Measurements from ENCODE around the gene WNK2.

Gene WNK2

DNA sequence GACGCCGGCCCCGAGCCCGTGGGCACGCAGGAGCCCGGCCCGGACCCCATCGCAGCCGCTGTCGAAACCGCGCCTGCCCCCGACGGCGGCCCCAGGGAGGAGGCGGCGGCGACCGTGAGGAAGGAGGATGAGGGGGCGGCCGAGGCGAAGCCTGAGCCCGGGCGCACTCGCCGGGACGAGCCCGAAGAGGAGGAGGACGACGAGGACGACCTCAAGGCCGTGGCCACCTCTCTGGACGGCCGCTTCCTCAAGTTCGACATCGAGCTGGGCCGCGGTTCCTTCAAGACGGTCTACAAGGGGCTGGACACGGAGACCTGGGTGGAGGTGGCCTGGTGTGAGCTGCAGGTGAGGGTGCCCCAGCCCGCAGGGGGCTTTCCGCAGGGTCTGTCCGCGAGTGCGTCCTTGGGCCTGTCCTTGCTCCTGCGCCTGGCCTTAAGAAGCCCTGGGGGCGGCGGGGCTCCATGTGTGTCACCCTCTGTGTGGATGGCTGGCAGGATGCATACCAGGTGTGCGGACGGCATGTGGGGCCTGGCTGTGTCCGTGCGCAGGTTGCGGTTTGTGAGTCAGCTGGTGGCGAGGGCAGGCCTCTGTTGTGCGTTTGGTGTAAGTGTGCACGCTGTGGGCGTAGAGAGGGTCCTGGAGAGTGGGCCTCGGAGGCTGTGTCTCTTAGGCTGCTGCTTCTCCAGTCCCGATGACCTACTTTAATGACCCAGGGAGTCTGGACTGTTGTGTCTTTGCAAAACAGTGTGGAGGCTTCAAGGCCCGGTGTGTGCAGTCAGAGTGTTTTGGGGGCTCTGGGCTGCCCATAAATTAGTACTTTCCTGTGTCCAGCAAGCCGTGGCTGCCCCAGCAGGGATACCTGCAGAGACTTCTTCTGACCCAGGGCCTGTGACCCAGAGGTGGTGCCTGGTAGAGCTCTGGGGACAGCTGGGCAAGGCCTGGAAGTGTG lies 1.6 kb downstream of the WNK2 start:
- H3K79me1 ChIP-seq (replicated peaks; ENCODE audit: low read length, poor library complexity, severe bottlenecking), result no peaks in the 10 kb centered on the region
- no peak overlapping the region for H2BK120ac ChIP-seq (ENCODE audit: low read depth, low read length)
- peaks cover 17% of the 10 kb centered on the region for H3K4me1 ChIP-seq (ENCODE audit: control insufficient read depth, insufficient read depth, low read depth, low read length)
- H3K18ac ChIP-seq (ENCODE audit: low read depth in 1 of 2, low read length in 2 of 2), result no peak overlapping the region
- no peaks in the 10 kb centered on the region for H3K36me3 ChIP-seq (ENCODE audit: control insufficient read depth in 1 of 2, insufficient read depth in 2 of 2, low read depth in 1 of 2, low read length in 2 of 2)
- no peak overlapping the region for H2BK5ac ChIP-seq (ENCODE audit: low read depth, low read length, poor library complexity, severe bottlenecking)
- H3K9ac ChIP-seq (ENCODE audit: low read length), result no peak overlapping the region
- no peaks in the 10 kb centered on the region for H3K9me3 ChIP-seq (ENCODE audit: control insufficient read depth, low read length)
- H2BK12ac ChIP-seq (ENCODE audit: low read length in 2 of 2), result no peak overlapping the region
- H2BK15ac ChIP-seq (ENCODE audit: low read depth, poor library complexity, severe bottlenecking), result no peak overlapping the region
- no peak overlapping the region for H4K91ac ChIP-seq (ENCODE audit: low read length)
- H2AFZ ChIP-seq (ENCODE audit: low read depth, low read length), result no peak overlapping the region
- WGBS, result 65% methylated on average over 46 of the region's 61 CpGs
- no peak overlapping the region for H2AK5ac ChIP-seq (ENCODE audit: low read length, severe bottlenecking)
- H3K27ac ChIP-seq (ENCODE audit: low read length, poor library complexity, severe bottlenecking), result no peak overlapping the region
- H3K14ac ChIP-seq (ENCODE audit: low read length in 2 of 2), result no peak overlapping the region
- peaks cover 74 to 77% of the 10 kb centered on the region in 2 experiments for H3K27me3 ChIP-seq (ENCODE audit: control insufficient read depth in 1 of 2, insufficient read depth in 1 of 2, low read length in 2 of 2)
- no peak overlapping the region for H3K4ac ChIP-seq (ENCODE audit: low read depth in 1 of 2, low read length in 2 of 2)
- DNase-seq, result no peak
- H3K4me2 ChIP-seq (ENCODE audit: low read length, poor library complexity, severe bottlenecking), result no peak overlapping the region
- peak overlapping the region in 1 of 2 experiments; percentile 21 for H3K4me3 ChIP-seq (ENCODE audit: insufficient read depth in 1 of 2, low read depth in 1 of 2, low read length in 2 of 2)
- no peak overlapping the region for H4K8ac ChIP-seq (ENCODE audit: low read length)
- peak overlapping the region in 1 of 2 experiments; percentile 32 for H3K23ac ChIP-seq (ENCODE audit: low read length in 2 of 2)

DNA sequence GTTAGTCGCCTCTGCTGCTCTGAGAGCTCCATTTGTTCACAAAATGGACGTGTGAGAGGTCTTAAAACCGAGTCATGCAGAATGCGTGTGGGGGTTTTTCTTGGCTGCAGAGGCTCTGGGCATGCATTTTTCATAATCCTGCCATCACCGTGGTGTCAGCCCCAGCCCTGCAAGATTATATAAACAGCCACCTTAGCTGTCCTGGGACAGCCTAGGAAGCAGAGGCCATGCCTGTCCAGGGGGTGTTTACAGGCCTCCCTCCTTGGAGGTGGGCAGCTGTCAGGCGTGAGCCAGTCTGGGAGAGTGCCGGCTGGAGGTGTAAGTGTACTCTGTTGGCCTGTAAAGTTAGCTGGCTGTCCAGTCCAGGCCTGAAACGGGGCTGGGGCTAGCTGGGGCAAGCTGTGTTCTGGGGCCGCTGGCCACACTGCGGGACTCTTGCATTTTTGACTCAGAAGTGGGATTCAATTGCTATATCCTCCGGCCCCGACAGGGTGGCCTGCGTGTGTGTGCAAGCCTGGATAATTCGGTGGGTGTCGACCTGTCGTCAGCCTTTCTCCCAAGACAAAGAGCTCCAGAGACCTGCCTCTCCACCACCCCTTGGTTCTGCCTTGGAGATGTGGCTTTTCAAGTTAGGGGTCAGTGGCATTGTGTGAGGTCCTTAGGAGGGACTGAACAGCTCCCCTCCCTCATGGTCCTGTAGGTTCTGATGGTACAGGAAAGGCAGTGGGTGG lies 2.4 kb downstream of the WNK2 start:
- Histone ChIP-seq H3K23ac (ENCODE audit: low read length in 2 of 2) (peak overlapping the region in 1 of 2 experiments; percentile 2), H3K9ac (ENCODE audit: low read length) (no peak overlapping the region), H3K27me3 (ENCODE audit: control insufficient read depth in 1 of 2, insufficient read depth in 1 of 2, low read length in 2 of 2) (peaks cover 67 to 71% of the 10 kb centered on the region in 2 experiments), H4K91ac (ENCODE audit: low read length) (no peak overlapping the region), H2BK5ac (ENCODE audit: low read depth, low read length, poor library complexity, severe bottlenecking) (no peak overlapping the region), H2BK15ac (ENCODE audit: low read depth, poor library complexity, severe bottlenecking) (no peak overlapping the region), H2AFZ (ENCODE audit: low read depth, low read length) (no peak overlapping the region), H3K14ac (ENCODE audit: low read length in 2 of 2) (no peak overlapping the region), H3K9me3 (ENCODE audit: control insufficient read depth, low read length) (no peaks in the 10 kb centered on the region), H4K8ac (ENCODE audit: low read length) (no peak overlapping the region), H3K4me2 (ENCODE audit: low read length, poor library complexity, severe bottlenecking) (no peak overlapping the region), H3K4me3 (ENCODE audit: insufficient read depth in 1 of 2, low read depth in 1 of 2, low read length in 2 of 2) (no peak overlapping the region), H3K79me1 (replicated peaks; ENCODE audit: low read length, poor library complexity, severe bottlenecking) (no peaks in the 10 kb centered on the region), H2BK120ac (ENCODE audit: low read depth, low read length) (no peak overlapping the region), H2AK5ac (ENCODE audit: low read length, severe bottlenecking) (no peak overlapping the region), H3K4me1 (ENCODE audit: control insufficient read depth, insufficient read depth, low read depth, low read length) (peaks cover 17% of the 10 kb centered on the region), H3K4ac (ENCODE audit: low read depth in 1 of 2, low read length in 2 of 2) (no peak overlapping the region), H3K27ac (ENCODE audit: low read length, poor library complexity, severe bottlenecking) (no peak overlapping the region), H2BK12ac (ENCODE audit: low read length in 2 of 2) (no peak overlapping the region), H3K36me3 (ENCODE audit: control insufficient read depth in 1 of 2, insufficient read depth in 2 of 2, low read depth in 1 of 2, low read length in 2 of 2) (no peaks in the 10 kb centered on the region), H3K18ac (ENCODE audit: low read depth in 1 of 2, low read length in 2 of 2) (no peak overlapping the region)
- DNase-seq, result no peak
- WGBS, result 80% methylated on average over 14 of the region's 16 CpGs

GRCh38 chr9:93187047-93187446 lies 3.1 kb downstream of the WNK2 start:
- H4K8ac ChIP-seq (ENCODE audit: low read length), result no peak overlapping the region
- no peaks in the 10 kb centered on the region for H3K9me3 ChIP-seq (ENCODE audit: control insufficient read depth, low read length)
- H2AK5ac ChIP-seq (ENCODE audit: low read length, severe bottlenecking), result no peak overlapping the region
- H2BK5ac ChIP-seq (ENCODE audit: low read depth, low read length, poor library complexity, severe bottlenecking), result no peak overlapping the region
- no peak overlapping the region for H3K4me2 ChIP-seq (ENCODE audit: low read length, poor library complexity, severe bottlenecking)
- no peak for DNase-seq
- H3K18ac ChIP-seq (ENCODE audit: low read depth in 1 of 2, low read length in 2 of 2), result no peak overlapping the region
- H3K27ac ChIP-seq (ENCODE audit: low read length, poor library complexity, severe bottlenecking), result no peak overlapping the region
- H3K4me1 ChIP-seq (ENCODE audit: control insufficient read depth, insufficient read depth, low read depth, low read length), result peaks cover 17% of the 10 kb centered on the region
- no peak overlapping the region for H2BK12ac ChIP-seq (ENCODE audit: low read length in 2 of 2)
- H3K4me3 ChIP-seq (ENCODE audit: insufficient read depth in 1 of 2, low read depth in 1 of 2, low read length in 2 of 2), result no peak overlapping the region
- no peak overlapping the region for H3K9ac ChIP-seq (ENCODE audit: low read length)
- no peak overlapping the region for H2BK15ac ChIP-seq (ENCODE audit: low read depth, poor library complexity, severe bottlenecking)
- H3K36me3 ChIP-seq (ENCODE audit: control insufficient read depth in 1 of 2, insufficient read depth in 2 of 2, low read depth in 1 of 2, low read length in 2 of 2), result no peaks in the 10 kb centered on the region
- no peak overlapping the region for H2AFZ ChIP-seq (ENCODE audit: low read depth, low read length)
- WGBS, result 72% methylated on average over 9 of the region's 9 CpGs
- no peak overlapping the region for H3K14ac ChIP-seq (ENCODE audit: low read length in 2 of 2)
- H2BK120ac ChIP-seq (ENCODE audit: low read depth, low read length), result no peak overlapping the region
- no peaks in the 10 kb centered on the region for H3K79me1 ChIP-seq (replicated peaks; ENCODE audit: low read length, poor library complexity, severe bottlenecking)
- no peak overlapping the region for H3K4ac ChIP-seq (ENCODE audit: low read depth in 1 of 2, low read length in 2 of 2)
- H3K27me3 ChIP-seq (ENCODE audit: control insufficient read depth in 1 of 2, insufficient read depth in 1 of 2, low read length in 2 of 2), result peaks cover 62 to 65% of the 10 kb centered on the region in 2 experiments
- no peak overlapping the region for H4K91ac ChIP-seq (ENCODE audit: low read length)
- no peak overlapping the region for H3K23ac ChIP-seq (ENCODE audit: low read length in 2 of 2)

GRCh38 chr9:93187574-93187973 lies 3.6 kb downstream of the WNK2 start:
- Histone ChIP-seq H2BK120ac (ENCODE audit: low read depth, low read length) (no peak overlapping the region), H2AK5ac (ENCODE audit: low read length, severe bottlenecking) (no peak overlapping the region), H3K4me1 (ENCODE audit: control insufficient read depth, insufficient read depth, low read depth, low read length) (peaks cover 17% of the 10 kb centered on the region), H2BK12ac (ENCODE audit: low read length in 2 of 2) (no peak overlapping the region), H2BK15ac (ENCODE audit: low read depth, poor library complexity, severe bottlenecking) (no peak overlapping the region), H4K91ac (ENCODE audit: low read length) (no peak overlapping the region), H3K9ac (ENCODE audit: low read length) (no peak overlapping the region), H2AFZ (ENCODE audit: low read depth, low read length) (no peak overlapping the region), H4K8ac (ENCODE audit: low read length) (no peak overlapping the region), H3K36me3 (ENCODE audit: control insufficient read depth in 1 of 2, insufficient read depth in 2 of 2, low read depth in 1 of 2, low read length in 2 of 2) (no peaks in the 10 kb centered on the region), H3K27me3 (ENCODE audit: control insufficient read depth in 1 of 2, insufficient read depth in 1 of 2, low read length in 2 of 2) (peaks cover 58 to 60% of the 10 kb centered on the region in 2 experiments), H3K4me3 (ENCODE audit: insufficient read depth in 1 of 2, low read depth in 1 of 2, low read length in 2 of 2) (no peak overlapping the region), H3K4me2 (ENCODE audit: low read length, poor library complexity, severe bottlenecking) (no peak overlapping the region), H3K18ac (ENCODE audit: low read depth in 1 of 2, low read length in 2 of 2) (no peak overlapping the region), H3K9me3 (ENCODE audit: control insufficient read depth, low read length) (no peaks in the 10 kb centered on the region), H3K23ac (ENCODE audit: low read length in 2 of 2) (no peak overlapping the region), H3K27ac (ENCODE audit: low read length, poor library complexity, severe bottlenecking) (no peak overlapping the region), H3K14ac (ENCODE audit: low read length in 2 of 2) (no peak overlapping the region), H3K4ac (ENCODE audit: low read depth in 1 of 2, low read length in 2 of 2) (no peak overlapping the region), H3K79me1 (replicated peaks; ENCODE audit: low read length, poor library complexity, severe bottlenecking) (no peaks in the 10 kb centered on the region), H2BK5ac (ENCODE audit: low read depth, low read length, poor library complexity, severe bottlenecking) (no peak overlapping the region)
- 83% methylated on average over 5 of the region's 5 CpGs for WGBS
- no peak for DNase-seq
